Activated CD8-positive, alpha-beta memory T cell treated with anti-CD3 and anti-CD28 coated beads, Interleukin-2, amount 50 U/mL, for 1 hour (primary cell): ENCODE measurements around the gene SVIL.
"Not testable (repeated sequence)": the region's sequence is repeated elsewhere in the genome, so short reads cannot be mapped to it uniquely, and the experiment has no call there.

Experiments used
- DNase-seq: peaks from one replicate; pipeline ENCODE4 v3.0.0-alpha.2; 2020; ENCODE audit errors: extremely low read depth

The SVIL gene

DNA sequence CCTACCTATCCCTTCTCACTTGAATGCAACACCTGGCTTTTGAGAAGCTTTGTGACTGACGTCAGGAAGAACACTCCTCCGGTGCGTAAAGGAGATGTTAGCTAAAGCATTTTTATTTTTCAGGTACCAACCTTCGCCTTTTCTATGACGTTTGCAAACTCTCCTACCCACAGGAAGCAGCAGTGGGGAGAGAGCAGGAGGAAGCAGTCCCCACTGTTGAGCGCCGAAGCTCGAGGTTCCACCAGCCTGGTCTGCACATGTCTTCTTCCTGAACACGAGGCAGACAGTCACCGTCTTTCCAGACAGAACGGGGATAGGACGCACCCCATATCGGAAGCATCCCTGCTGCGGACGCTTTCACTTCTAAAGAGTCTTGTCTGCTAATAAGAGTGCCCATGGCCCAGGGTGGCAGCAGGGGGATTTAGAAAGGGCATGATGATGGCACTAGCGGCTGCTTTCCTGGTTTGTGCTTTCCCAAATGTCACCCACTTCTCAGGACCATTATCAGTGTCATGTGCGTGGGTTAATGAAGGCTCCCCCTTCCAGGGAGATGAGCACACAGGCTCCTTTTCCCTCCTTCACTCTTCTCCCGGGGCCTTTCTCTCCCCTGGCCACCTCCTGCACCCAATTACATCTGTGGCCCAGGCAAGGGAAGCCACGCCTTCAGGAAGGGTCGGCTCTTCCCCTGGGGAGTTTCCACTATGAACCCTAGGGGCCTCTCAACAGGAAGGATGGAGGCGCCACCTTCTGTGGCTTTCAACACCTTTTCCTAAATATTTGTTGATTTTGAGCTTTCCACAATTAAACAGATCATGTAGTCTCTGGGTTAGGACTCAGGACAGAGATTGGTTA lies 147.5 kb downstream of the SVIL start:
- not testable (repeated sequence) for DNase-seq

DNA sequence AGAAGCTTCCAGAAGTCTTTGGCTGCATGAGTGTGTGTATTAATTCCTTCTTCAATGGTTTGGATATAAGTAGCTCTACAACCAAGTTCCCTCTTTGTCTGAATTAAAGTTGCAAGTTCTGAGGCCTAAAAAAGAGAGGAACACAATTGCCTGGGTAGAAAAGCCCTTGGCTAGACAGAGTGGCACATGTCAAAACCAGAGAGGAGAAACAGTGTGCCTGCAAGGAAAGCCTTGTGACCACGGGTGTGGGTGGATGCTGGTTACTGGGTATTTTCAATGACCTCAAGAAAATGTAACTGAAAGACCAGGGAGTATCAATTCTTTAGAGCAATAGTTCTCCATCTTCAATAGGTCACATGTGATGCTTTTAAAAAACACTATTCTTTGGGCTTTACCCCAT lies 148.3 kb downstream of the SVIL start:
- no peak for DNase-seq

DNA sequence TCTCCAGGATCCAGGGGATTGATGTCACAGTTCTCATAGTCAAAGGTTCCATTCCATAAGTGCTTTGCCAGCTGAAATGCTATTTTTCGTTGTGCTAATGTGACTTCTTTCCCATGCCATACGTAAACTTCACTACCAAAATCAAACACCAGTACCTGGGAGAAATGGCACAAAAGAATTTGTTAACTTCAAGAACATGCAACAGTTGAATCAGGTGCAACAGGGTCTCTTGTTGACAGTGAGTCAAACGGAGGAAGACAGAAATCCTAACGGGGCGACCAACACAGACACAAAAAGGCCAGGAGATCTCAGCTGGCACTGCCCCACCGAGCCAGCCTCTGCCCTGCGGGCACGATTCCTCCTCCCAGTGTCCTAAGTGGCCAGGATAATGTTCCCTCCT lies 150.1 kb downstream of the SVIL start:
- DNase-seq: not testable (repeated sequence)

DNA sequence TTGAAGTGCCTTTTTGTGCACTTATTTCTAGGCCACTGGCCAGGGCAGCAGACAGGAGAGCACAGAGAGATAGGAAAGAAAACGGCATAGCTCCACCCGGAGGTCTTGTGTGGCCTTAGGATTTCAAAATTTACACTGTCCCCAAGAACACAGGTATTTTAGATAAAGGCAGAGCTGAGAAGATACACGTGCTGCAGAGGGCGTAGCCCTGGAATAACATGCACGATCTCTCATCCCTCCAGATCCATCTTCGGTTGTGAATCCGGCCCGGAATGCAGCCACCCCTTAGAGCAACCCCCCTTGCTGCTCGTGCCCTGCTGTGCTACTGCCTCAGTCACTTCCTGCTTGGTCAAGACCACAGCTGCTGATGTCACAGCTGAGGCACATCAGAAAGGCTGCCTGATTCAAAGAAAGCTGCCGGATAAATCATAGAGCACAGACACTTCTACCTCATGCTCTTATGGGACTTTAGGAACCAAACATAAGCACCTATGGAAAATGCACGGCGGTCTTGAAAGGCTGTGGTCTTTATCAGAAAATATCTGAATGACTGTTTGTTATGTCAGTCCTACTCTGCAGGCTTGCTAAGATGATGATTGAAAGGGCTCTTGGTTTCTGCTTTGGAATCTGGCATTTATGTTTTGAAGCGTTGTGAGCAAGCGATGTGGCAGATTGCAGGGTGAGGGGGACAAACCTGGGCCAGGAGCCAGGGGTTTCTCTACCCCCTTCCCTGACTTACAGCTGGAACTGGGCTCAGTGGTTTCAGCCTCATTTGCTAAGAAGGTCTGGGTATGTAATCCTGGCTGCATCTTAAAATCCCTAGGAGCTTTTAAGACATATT lies 152.0 kb downstream of the SVIL start:
- no peak for DNase-seq

DNA sequence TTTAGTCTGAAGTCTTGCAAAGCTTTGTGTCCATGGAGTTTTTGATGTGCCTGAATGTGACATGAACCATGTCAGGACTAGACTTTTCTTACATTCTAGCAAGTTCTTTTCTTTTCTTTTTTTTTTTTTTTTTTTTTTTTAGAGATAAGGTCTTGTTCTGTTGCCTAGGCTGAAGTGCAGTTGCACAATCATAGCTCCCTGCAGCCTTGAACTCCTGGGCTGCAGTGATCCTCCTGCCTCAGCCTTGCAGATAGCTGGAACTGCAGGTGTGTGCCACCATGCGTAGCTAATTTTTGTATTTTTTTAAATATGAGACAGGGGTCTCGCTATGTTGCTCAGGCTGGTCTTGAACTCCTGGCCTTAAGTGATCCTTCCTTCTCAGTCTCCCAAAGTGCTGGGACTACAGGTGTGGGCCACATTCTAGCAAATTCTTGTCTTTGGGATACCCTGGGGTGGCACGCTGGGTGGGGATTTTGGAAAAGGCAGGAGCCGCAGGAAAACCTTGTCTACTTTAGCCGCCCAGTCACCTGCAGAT lies 152.8 kb downstream of the SVIL start:
- DNase-seq: no peak

DNA sequence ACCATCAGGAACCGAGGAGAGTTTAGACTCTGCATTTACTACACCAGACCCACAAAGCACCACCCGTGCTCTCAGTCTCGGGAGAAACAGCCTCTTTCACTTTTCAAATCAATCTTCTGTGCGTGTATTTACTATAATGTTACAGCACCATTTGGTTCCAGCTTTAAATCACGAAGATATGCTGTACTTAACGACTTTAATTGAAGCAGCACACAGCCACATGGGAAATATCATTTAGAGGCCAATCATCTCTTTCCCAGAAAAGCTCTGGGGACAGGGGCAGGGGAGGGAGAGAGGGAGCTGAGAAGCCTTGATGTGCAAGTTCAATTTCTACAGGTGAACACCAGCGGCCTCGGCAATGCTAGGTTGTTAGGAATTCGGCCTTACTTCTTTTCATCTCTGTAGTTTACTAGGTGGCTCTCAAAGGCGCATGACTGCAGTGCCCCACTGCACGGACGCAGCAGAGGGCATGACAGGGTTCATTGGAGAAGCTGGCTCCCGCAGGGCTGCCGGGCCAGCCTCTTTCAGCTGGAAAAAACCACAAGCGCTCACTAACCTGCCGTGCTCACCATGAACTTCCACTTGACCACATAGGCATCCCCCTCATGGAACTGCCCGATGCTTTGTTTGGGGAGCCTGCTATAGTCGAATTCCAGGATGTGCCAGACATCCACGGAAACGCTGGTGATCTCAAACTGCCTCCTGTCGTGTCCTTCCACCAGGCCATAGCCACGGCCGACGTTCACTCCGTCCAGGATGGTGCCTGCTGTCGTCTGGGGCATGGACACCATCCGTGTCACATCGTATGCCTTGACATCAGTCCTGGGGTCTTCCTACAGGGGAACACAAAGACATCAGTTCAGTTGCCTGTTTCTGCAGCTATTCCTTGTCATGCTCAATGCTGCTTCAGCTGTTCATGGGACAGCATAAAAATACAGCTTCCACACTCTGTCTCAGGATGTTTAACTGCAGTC lies 154.5 kb downstream of the SVIL start:
- DNase-seq: no peak

DNA sequence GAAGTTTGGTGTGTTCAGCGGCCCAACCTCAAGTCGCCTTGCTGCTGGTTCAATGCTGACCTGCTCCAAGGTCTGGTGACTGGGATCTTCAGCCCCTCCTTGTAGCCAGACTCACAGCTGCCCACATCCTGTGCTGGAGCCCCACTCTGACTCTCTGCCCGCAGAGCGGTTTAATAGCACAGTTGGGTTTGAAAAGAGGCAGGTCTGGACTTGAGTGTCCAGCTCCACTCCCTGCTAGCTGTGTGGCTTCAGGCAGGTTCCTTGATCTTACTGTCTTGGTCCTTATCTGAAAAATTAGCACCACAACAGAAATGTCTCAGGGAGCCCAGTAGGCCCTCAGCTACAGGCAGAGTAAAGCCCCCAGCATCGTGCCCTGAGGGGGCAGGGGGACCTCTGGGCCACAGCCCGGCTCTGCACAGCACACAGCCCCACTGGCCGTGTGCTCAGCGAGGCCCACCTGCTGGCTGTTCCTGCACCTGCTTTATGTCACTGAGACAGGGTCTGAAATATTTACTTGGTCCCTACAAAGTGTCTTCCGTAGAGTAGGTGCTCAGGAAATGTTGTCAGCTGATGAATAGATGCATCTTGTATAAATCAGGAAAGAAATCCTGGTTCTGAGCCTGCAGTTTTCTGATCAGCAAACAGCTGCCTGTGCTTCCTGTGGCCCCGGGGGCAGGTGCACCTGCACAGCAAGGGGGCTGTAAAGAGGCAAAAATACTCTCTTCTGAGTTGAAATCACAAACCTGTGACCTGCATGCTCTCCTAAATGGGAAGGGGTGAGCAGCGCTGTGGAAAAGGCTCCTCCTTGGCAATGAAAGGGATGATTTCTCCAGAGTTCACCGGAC lies 155.5 kb downstream of the SVIL start:
- no peak for DNase-seq

DNA sequence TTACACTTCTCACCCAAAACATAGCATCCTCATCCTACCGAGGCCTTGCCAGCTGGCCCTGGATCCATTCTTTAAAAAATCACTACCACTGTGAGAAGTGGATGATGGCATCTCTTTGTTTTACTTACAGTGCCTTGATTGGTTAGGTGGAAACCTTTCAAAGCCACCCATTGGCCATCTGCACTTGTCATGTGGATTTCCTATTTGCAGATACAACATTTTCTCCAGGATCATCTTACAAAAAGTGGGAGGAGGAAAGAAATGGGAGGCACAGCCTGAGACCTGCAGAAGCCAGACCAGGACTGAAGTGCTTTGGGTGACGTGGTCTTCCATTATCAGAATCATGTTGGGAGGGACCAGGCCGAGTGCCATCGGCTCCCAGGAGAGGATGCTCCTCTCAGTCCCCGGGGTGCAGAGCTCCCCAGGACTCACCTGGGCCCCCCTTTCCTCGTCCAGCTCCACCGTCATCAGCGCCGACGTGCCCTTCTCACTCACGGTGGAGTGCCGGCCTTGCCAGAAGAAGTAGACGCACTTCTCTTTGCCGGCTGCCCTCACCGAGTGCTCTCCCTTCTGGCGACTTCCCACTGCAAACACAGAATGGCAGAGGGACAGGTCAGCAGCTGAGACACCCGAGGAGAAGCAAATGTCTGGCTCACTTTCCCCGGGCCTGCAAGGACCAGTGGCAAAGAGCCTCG lies 161.2 kb downstream of the SVIL start:
- no peak for DNase-seq

DNA sequence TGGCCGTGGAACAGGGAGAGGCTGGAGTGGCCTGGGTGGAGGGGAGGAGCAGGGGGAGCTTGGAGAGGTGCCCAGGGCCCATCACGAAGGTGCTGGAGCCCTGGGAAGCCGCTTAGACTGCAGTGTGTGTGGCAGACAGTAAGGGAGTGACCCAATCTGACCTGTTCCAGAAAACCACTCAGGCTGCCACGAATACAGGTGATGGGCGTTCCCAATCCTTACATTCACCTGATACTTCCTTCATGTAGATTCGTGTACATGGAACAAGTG lies 161.7 kb downstream of the SVIL start:
- no peak for DNase-seq

DNA sequence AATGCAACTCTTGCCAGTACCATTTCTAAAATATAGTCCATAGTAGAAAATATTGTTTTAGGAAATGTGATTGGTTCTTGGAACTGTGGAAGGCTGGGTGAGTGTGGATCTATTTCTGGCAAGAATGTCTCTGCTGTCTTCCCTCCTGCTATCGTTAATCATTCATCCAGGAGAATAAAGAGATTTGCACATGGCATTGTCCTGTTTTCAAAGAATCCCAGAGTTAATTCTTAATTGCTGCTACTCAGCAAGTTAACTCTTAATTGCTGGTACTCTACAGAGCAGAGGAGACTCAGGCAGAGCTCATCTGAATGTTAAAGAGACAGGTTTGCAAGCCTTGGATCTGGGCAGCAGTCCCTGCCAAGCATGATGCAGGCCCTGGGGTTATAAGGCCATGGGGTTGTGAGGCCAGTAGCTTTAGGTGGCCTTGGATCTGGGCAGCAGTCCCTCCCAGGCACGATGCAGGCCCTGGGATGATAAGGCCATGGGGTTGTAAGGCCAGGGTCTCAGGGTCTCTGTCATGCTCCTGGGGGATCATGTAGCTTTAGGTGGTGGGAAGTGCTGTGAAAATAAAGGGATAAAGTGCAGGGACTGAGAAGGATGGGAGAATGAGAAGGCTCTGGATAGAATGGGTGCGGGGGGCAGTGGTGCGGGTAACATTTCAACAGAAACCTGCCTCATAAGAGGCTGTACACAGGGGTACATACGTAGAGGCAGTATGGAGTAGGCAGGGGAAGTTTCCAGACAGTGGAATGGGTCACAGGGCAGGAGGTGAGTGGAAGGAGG lies 162.3 kb downstream of the SVIL start:
- DNase-seq: no peak

DNA sequence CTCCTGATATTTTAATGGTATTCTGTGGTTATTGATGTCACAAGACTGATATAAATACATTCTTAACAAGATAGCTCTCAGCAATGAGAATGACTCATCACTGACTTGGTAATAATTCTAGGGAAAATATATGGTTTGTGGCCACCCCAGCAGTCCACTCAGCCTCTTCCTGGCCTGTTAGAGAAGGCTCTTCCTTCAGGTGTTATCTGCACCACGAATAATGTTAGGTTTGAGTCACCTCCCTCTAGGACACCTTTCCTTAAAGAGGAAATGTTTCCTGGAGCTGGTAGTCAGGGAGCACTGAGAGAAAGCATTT lies 163.3 kb downstream of the SVIL start:
- DNase-seq: no peak

DNA sequence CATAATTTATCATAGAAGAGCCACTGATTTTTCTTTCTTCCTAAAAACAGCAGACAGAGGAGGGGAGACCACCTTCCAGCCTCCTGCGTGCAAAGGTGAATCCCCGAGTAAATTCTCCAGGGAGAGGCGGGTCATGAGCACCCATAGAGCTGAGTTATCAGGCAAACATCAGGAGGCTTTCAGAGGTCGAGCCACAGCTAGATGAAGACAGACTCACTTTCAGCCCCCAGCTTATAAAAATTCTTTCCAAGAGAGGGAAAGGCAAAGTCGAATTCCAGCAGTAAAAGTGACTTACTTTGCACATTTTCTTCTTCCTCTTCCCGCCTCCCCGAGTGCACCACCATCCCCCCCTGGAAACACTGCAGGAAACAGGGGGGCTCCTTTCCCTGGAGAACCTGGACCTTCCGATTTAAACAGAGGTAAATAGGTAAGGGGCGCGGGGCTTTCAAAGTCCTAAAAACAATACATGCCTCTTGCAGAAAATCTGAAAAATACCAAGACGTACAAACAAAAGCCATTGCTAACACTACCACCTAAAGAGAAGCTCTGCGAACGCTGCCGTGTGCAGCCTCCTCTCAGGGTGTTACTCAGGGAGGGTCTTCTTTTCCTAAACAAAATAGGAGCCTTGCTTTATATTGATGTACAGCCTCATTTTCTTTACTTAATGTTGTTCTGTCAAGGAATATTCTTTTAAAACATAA lies 163.8 kb downstream of the SVIL start:
- no peak for DNase-seq

DNA sequence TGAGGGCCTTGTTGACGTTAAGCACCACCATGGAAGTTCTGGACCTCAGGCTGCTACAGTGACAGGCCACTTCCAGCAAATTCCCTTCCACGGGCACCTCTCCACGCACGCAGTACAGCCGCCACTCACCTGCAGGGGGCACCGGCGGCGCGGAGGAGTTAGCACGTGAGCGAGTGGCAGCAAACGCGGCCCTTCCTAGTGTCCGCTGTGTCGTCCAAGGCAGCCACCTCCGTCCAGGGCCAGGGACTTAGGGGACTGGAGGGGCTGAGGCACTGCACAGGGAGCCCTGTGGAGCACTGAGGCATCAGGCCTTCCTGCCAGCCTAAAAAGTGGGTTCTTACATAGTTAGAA lies 164.4 kb downstream of the SVIL start:
- no peak for DNase-seq

DNA sequence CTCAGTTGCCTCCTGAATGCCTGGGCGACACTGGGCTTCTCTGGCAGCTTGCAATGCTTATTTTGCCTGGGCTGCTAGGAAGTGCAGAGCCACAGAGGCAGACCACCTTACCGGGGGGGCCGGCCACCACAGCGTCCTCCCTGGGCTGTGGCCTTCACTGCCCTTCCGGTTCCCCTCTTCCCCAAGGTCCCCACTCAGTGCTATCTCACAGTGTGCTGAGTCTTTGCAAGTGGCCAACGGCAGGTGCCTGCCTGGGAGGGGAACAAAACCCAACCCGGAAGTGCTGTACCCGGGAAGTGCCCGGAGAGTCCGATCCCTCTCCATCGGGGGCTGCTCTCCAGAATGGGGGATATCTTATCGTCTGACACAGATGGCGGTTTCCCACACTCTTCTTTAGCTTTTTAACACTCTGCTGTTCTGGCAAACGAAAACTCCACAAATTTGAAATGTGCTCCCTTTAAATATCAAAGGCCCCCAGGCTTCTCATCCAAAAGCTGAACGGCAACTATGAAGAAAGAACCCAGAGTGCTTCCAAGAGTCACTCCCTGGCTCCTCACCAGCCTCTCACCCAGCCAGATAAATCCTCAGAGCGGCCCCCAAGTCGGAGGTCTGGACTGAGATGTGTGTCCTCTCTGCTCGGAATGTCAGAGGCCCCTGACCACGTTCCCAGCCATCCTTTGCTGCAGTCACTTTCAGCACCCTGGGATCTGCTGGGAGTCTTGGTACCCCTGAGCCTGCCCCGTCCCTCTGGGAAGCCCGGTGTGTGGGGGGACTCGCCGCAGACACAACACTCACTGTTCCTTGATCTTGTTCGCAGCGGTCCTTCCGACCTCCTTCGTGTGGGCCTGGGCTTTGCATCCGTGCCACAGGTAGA lies 165.1 kb downstream of the SVIL start:
- DNase-seq: no peak

DNA sequence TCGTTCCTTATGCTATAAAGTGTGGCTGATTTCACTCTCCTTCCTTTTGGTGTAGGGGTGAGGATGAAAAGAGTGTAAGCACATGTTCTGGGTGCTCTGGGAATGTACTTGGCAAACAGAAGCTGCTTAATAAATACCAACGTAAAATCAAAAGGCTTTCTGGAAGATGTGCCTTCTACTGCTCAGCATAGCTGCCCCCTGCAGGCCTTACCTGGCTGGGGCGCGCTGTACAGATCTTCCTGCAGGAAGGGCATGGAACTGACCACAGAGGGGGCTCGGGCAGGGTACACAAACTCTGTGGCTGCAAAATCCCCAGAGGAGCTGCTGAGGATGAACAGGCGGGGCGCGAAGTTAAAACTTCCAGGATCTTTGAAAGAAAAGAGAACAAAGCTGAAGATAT lies 169.4 kb downstream of the SVIL start:
- DNase-seq: no peak

DNA sequence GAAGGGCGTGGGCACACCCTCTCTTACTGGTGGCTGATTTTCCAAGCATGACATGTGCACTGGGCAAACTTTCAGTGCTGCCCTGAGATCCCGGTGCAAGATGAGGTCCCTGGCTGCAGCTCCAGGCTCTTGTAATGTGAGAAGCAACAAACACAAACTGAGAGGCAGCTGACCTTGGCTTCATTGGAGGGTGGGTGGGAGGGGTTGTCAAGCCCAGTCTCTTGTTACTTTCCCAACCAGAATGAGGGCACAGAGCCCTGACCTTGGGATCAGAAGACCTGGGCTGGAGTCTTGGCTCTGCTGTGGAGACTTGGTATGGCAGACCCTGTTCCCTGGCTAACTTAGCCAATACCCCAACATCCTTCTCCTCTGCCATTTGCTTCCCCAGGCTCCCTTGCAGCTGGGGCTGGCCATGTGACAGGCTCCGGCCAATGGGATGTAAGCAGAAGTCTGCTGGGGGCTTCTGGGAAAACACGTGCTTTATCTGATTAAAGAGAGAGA lies 170.1 kb downstream of the SVIL start:
- not testable (repeated sequence) for DNase-seq

DNA sequence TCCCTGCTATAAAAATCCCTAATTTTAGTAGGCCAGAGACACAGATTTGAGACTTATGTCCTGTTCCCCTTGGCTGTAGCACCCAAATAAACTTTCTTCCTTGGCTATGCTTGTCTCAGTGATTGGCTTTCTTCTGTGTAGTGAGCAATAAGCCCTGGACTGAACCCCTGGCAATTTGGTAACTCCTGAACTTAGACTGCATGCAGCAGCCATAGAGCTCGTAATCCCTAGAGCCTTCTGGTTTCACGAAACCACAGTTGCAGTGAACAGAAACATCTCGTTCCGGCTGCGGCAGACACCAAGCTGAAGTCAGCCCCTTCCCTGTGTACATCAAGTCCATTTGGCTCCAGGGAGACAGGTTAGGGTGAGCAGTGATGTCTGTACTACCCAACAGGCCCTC lies 173.7 kb downstream of the SVIL start:
- DNase-seq: no peak

DNA sequence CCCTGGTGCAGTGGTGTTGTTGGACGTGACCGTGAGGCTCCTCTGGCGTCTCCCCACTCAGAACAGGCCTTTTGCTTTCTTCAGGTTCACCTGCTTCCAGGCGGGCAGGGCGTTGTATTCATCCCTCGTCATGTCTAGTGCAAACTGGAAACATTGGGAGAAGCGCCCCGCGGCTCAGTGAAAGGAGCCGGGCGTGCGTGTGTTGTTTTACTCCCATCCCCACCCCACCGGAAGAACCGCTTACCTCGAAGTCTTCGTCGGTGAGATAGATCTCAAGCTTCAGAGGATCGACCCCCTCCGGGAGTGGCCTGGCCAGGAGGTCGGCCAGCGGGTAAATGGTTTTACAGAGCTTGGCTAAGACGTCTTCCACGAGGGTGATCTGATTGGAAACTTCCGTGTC lies 176.6 kb downstream of the SVIL start:
- DNase-seq: not testable (repeated sequence)
